AG09309 (cell line): Measurements from ENCODE around the gene MDFIC2.

Source experiments
- DNase-seq: peaks from one replicate; pipeline ENCODE4 v3.0.0-alpha.2; 2010; ENCODE audit warnings: low read depth
- H3K4me3 ChIP-seq: 2 replicates; pipeline ENCODE4 v1.5.1; 2011; ENCODE audit warnings: mild to moderate bottlenecking, low read depth, low read length, moderate library complexity; ENCODE audit not compliant: control insufficient read depth
- TF ChIP-seq, protein P1 (sequence below): IDR thresholded peaks from 2 replicates; pipeline ENCODE4 v1.5.1; 2011; ENCODE audit warnings: mild to moderate bottlenecking, low read depth, low read length, inconsistent platforms; ENCODE audit not compliant: insufficient read depth, control insufficient read depth; ENCODE audit errors: missing control alignments

Gene MDFIC2

DNA sequence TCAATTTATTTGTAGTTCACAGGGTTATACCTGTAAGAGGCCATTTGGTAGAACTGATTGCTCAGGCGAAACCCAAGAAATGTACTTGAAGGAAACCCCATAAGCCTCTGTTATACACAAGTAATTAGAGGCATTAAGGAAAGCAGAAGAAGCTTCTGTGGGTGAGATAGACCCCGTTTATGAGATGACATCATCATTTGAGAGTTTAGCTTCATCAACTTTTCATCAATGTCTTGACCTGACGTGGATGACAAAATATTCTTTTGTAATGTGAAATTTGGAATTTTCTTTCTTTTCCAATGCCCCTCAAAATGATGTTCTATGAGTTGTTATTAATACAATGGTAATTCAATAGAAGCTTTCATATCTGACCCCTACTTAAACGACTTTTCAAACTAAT is 136.2 kb downstream of the MDFIC2 start:
- TF ChIP-seq, protein P1, sequence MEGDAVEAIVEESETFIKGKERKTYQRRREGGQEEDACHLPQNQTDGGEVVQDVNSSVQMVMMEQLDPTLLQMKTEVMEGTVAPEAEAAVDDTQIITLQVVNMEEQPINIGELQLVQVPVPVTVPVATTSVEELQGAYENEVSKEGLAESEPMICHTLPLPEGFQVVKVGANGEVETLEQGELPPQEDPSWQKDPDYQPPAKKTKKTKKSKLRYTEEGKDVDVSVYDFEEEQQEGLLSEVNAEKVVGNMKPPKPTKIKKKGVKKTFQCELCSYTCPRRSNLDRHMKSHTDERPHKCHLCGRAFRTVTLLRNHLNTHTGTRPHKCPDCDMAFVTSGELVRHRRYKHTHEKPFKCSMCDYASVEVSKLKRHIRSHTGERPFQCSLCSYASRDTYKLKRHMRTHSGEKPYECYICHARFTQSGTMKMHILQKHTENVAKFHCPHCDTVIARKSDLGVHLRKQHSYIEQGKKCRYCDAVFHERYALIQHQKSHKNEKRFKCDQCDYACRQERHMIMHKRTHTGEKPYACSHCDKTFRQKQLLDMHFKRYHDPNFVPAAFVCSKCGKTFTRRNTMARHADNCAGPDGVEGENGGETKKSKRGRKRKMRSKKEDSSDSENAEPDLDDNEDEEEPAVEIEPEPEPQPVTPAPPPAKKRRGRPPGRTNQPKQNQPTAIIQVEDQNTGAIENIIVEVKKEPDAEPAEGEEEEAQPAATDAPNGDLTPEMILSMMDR = no peak
- no peak overlapping the region for H3K4me3 ChIP-seq
- DNase-seq = no peak

DNA sequence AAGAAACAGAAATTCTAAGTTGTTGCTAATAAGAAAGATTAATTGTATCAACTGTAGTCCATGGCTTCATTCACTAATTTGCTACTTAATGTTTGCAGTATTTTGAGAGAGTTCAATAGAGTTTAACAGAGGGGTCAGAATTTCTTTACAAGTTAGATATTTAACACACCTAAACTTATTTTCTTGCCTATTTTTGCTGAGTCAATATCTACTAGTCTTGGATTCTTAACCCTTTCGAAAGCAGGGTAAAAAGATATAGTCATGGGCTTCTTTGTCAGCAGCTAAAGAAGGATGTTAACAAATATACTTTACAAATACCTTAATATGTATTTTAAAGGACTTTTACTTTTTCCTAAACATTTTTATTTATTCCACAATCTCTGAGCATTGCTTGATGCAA is 155.6 kb downstream of the MDFIC2 start:
- TF ChIP-seq, protein P1 = no peak
- no peak overlapping the region for H3K4me3 ChIP-seq
- no peak for DNase-seq

DNA sequence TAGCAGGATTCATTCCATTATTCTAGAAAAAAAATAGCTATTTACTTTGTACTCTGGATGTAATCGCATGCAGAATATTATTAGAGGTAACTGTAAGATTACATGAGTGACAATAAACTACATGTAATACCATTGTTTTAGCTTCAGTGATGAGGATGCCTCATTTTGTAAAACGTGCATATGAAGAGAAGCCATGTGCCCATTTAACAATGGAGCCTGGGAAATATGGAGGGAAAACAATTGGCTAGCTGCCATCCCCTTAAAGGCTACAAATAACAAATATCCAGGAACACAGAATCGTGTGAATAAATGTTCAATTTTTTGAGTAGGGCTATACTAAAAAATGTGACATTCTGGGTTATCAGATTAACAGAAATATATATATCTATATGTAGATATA is 161.8 kb downstream of the MDFIC2 start:
- DNase-seq = no peak
- TF ChIP-seq, protein P1 = no peak
- H3K4me3 ChIP-seq = no peak overlapping the region

DNA sequence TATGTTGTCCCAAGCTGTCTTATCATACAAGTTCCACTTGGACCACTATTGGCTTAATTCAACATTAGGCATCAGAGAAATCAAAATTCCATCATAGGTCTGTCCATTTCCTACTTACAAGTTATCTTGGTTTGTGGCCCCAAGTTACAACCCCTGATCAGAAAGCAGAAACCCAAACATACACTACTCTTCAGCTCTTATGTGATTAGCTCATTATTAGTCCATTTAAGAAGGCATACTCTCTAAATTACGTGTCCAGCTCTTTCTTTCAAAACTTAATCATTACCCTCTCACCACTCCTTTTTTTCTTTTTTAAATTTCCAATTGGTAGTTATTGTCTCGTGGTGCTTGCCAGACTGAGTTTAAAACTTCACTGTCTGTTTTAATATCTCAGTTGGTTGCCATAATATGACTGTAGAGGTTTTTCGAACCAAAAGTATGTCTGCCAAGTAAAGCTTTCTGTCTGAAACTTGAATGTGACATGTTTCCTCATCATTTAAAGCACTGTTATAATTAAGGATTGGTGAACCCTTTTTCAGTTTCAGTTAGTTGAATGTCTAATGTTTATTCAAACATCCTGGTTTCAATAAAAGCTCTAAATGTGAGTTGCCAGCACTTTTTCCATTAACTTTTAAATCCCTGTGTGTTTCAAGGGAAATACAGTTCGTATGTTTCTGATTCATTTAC is 162.6 kb downstream of the MDFIC2 start:
- no peak overlapping the region for H3K4me3 ChIP-seq
- TF ChIP-seq, protein P1 = no peak
- DNase-seq = no peak
